Measurements from ENCODE around the gene SFT2D2. TPM values are rescaled to one million over a fixed set of nuclear protein-coding genes. Genes with fewer than 3 reads are reported as not detected.

The SFT2D2 gene
- total RNA-seq, 1 donor from 2014 or later: 35.1 TPM

DNA sequence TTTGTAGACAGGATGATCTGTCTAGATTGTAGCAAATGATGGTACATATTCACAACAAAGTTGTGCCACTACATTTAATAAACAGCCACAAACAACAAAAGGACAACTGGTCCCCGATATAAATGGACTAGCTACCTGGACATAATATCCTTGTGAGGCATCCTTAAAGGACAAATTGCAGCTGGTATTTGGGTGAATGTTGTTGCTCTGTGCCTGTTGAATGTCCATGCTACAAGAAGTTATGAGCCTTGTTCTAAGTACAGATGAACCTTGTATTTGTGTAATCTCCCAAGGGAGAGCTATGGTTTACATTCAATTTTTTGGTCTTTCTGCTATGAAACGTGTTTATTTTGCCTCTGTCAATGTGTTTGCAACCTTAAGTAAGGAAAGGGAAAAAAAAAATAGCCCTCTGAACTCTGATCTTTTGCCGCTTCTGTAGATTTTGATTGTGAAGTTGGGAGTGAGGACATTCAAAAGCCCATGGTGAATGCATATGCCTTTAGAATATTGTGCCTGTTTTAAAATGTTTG is 26.5 kb downstream of the SFT2D2 start:
- intact Hi-C loops (cut with DNase I): no loop called here

DNA sequence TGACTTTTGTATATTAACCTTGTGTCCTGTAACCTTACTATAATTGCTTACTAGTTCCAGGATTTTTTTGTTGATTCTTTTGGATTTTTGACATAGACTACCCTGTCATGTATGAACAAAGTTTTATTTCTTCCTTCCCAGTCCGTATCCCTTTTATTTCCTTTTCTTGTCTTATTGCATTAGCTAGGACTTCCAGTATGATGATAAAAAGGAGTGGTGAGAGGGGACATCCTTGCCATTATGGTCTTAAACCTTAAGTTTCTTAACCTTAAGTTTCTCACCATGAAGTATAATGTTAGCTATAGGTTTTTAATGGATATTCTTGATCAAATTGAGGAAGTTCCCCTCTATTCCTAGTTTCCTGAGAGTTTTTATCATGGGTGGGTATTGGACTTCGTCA is 30.4 kb downstream of the SFT2D2 start:
- no peaks in the 10 kb centered on the region for H3K27me3 ChIP-seq
- peaks cover 0 to 7% of the 10 kb centered on the region in 2 donors for H3K36me3 ChIP-seq
- no peak for DNase-seq (ENCODE audit: extremely low spot score in 2 of 2)
- H3K4me3 ChIP-seq: no peak overlapping the region
- H3K4me1 ChIP-seq: peaks cover 3% of the 10 kb centered on the region
- H3K9me3 ChIP-seq: peaks cover 4% of the 10 kb centered on the region
- TF ChIP-seq POLR2A (IDR thresholded peaks at IDR 0.05) (no peak), POLR2AphosphoS5 (IDR thresholded peaks at IDR 0.05; ENCODE audit: insufficient read depth in 1 of 2, low read depth in 1 of 2) (no peak)
- intact Hi-C loops (cut with DNase I): no loop called here
- no peak overlapping the region for H3K27ac ChIP-seq

More for the DNA sequence above, 26.5 kb downstream of the SFT2D2 start:
- no peak for DNase-seq (ENCODE audit: extremely low spot score in 2 of 2)
- peaks cover 0 to 31% of the 10 kb centered on the region in 2 donors for H3K36me3 ChIP-seq
- no peak overlapping the region for H3K4me3 ChIP-seq
- H3K9me3 ChIP-seq: peaks cover 4% of the 10 kb centered on the region
- peaks cover 8% of the 10 kb centered on the region for H3K4me1 ChIP-seq
- no peak overlapping the region for H3K27ac ChIP-seq
- TF ChIP-seq, protein P1, sequence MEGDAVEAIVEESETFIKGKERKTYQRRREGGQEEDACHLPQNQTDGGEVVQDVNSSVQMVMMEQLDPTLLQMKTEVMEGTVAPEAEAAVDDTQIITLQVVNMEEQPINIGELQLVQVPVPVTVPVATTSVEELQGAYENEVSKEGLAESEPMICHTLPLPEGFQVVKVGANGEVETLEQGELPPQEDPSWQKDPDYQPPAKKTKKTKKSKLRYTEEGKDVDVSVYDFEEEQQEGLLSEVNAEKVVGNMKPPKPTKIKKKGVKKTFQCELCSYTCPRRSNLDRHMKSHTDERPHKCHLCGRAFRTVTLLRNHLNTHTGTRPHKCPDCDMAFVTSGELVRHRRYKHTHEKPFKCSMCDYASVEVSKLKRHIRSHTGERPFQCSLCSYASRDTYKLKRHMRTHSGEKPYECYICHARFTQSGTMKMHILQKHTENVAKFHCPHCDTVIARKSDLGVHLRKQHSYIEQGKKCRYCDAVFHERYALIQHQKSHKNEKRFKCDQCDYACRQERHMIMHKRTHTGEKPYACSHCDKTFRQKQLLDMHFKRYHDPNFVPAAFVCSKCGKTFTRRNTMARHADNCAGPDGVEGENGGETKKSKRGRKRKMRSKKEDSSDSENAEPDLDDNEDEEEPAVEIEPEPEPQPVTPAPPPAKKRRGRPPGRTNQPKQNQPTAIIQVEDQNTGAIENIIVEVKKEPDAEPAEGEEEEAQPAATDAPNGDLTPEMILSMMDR (IDR thresholded peaks at IDR 0.05): no peak
- TF ChIP-seq POLR2A (IDR thresholded peaks at IDR 0.05) (no peak), POLR2AphosphoS5 (IDR thresholded peaks at IDR 0.05; ENCODE audit: insufficient read depth in 1 of 2, low read depth in 1 of 2) (no peak)
- H3K27me3 ChIP-seq: no peaks in the 10 kb centered on the region

GRCh38 chr1:168257397-168257796 is 31.6 kb downstream of the SFT2D2 start:
- no peak for DNase-seq (ENCODE audit: extremely low spot score in 2 of 2)
- peaks cover 4% of the 10 kb centered on the region for H3K9me3 ChIP-seq
- peaks cover 12% of the 10 kb centered on the region for H3K4me1 ChIP-seq
- H3K27me3 ChIP-seq: no peaks in the 10 kb centered on the region
- no peak overlapping the region for H3K4me3 ChIP-seq
- no peak for TF ChIP-seq POLR2AphosphoS5 (IDR thresholded peaks at IDR 0.05; ENCODE audit: insufficient read depth in 1 of 2, low read depth in 1 of 2)
- TF ChIP-seq, protein P1 (IDR thresholded peaks at IDR 0.05): no peak
- TF ChIP-seq POLR2A (IDR thresholded peaks at IDR 0.05): no peak
- H3K27ac ChIP-seq: no peak overlapping the region
- intact Hi-C loops (cut with DNase I): no loop called here
- H3K36me3 ChIP-seq: peaks cover 0 to 7% of the 10 kb centered on the region in 2 donors

DNA sequence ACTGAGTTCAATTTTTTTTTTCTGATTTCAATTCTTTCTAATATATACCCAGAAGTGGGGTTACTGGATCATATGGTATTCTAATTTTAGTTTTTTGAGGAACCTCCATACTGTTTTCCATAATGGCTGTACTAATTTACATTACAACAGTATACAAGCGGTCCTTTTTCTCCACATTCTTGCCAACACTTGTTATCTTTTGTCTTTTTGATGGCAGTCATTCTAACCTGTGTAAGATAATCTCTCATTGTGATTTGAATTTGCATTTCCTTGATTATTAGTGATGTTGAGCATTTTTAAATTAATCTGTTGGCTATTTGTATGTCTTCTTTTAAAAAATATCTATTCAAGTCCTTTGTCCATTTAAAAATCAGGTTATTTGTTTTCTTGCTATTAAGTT is 33.8 kb downstream of the SFT2D2 start:
- intact Hi-C loops (cut with DNase I): no loop called here
- TF ChIP-seq, protein P1 (IDR thresholded peaks at IDR 0.05): no peak
- TF ChIP-seq POLR2AphosphoS5 (IDR thresholded peaks at IDR 0.05; ENCODE audit: insufficient read depth in 1 of 2, low read depth in 1 of 2) (no peak), POLR2A (IDR thresholded peaks at IDR 0.05) (no peak)
- no peak for DNase-seq (ENCODE audit: extremely low spot score in 2 of 2)
- no peak overlapping the region for H3K27ac ChIP-seq
- H3K4me1 ChIP-seq: peaks cover 12% of the 10 kb centered on the region
- H3K4me3 ChIP-seq: no peak overlapping the region
- no peaks in the 10 kb centered on the region for H3K27me3 ChIP-seq
- peaks cover 4% of the 10 kb centered on the region for H3K9me3 ChIP-seq
- peaks cover 0 to 7% of the 10 kb centered on the region in 2 donors for H3K36me3 ChIP-seq

- peaks cover 12% of the 10 kb centered on the region for H3K4me1 ChIP-seq
- H3K27ac ChIP-seq: no peak overlapping the region
- intact Hi-C loops (cut with DNase I): no loop called here
- peaks cover 0 to 7% of the 10 kb centered on the region in 2 donors for H3K36me3 ChIP-seq
- DNase-seq (ENCODE audit: extremely low spot score in 2 of 2): no peak
- no peaks in the 10 kb centered on the region for H3K27me3 ChIP-seq
- H3K4me3 ChIP-seq: no peak overlapping the region
- TF ChIP-seq POLR2A (IDR thresholded peaks at IDR 0.05) (no peak), POLR2AphosphoS5 (IDR thresholded peaks at IDR 0.05; ENCODE audit: insufficient read depth in 1 of 2, low read depth in 1 of 2) (no peak)
- TF ChIP-seq, protein P1 (IDR thresholded peaks at IDR 0.05): no peak
- peaks cover 4% of the 10 kb centered on the region for H3K9me3 ChIP-seq
These were observed 34.6 kb downstream of the SFT2D2 start for GRCh38 chr1:168260393-168260792.

Measured in vagina (tissue), 2 donors.